ENCODE measurements around the gene CHCHD3.

CHCHD3 gene

GRCh38 chr7:132953468-132953867 lies 128.4 kb downstream of the CHCHD3 start:
- TF ChIP-seq ZNF202 (tag by site-specific recombination; IDR thresholded peaks at IDR 0.05; ENCODE audit: borderline replicate concordance) (no peak), SALL2 (tag by site-specific recombination; IDR thresholded peaks at IDR 0.05; ENCODE audit: borderline replicate concordance) (no peak)
- Histone ChIP-seq H3K27ac (ENCODE audit: extremely low read depth, low read depth, low read length) (no peak overlapping the region), H3K9me3 (ENCODE audit: control insufficient read depth, insufficient read depth, low read depth, low read length) (no peaks in the 10 kb centered on the region), H3K4me1 (ENCODE audit: control insufficient read depth, insufficient read depth, low read length) (no peaks in the 10 kb centered on the region), H3K36me3 (ENCODE audit: control insufficient read depth in 2 of 2, insufficient read depth in 1 of 2, low read length in 2 of 2) (peaks cover 0 to 3% of the 10 kb centered on the region in 2 experiments; a peak in 1 of 3 replicates), H3K4me3 (ENCODE audit: low read depth, low read length) (no peak overlapping the region)
- CTCF ChIA-PET: no interaction called here
- POLR2A ChIA-PET: no interaction called here

- CTCF ChIA-PET: no interaction called here
- Histone ChIP-seq H3K27ac (ENCODE audit: extremely low read depth, low read depth, low read length) (no peak overlapping the region), H3K4me1 (ENCODE audit: control insufficient read depth, insufficient read depth, low read length) (no peaks in the 10 kb centered on the region), H3K4me3 (ENCODE audit: low read depth, low read length) (no peak overlapping the region), H3K36me3 (ENCODE audit: control insufficient read depth in 2 of 2, insufficient read depth in 1 of 2, low read length in 2 of 2) (peaks cover 0 to 3% of the 10 kb centered on the region in 2 experiments; a peak in 1 of 3 replicates), H3K9me3 (ENCODE audit: control insufficient read depth, insufficient read depth, low read depth, low read length) (no peaks in the 10 kb centered on the region)
- POLR2A ChIA-PET: no interaction called here
- TF ChIP-seq ZNF335 (tag by site-specific recombination; conservative IDR thresholded peaks at IDR 0.05): no peak
- no peak for TF ChIP-seq ZNF148 (tag by site-specific recombination; IDR thresholded peaks at IDR 0.05; ENCODE audit: borderline replicate concordance)
- no peak for TF ChIP-seq INSM2 (tag by site-specific recombination; IDR thresholded peaks at IDR 0.05)
- TF ChIP-seq ZNF843 (tag by site-specific recombination; IDR thresholded peaks at IDR 0.05): no peak
- TF ChIP-seq ZNF202 (tag by site-specific recombination; IDR thresholded peaks at IDR 0.05; ENCODE audit: borderline replicate concordance): no peak
- TF ChIP-seq ZBTB7A (tag by site-specific recombination; IDR thresholded peaks at IDR 0.05; ENCODE audit: low read depth): no peak
- TF ChIP-seq ATF2 (tag by site-specific recombination; IDR thresholded peaks at IDR 0.05; ENCODE audit: low read depth): no peak
- TF ChIP-seq SP7 (tag by site-specific recombination; IDR thresholded peaks at IDR 0.05): no peak
Measured at GRCh38 chr7:132950725-132951124, 131.2 kb downstream of the CHCHD3 start.

GRCh38 chr7:132947011-132947410 lies 134.9 kb downstream of the CHCHD3 start:
- Histone ChIP-seq H3K4me1 (ENCODE audit: control insufficient read depth, insufficient read depth, low read length) (no peaks in the 10 kb centered on the region), H3K9me3 (ENCODE audit: control insufficient read depth, insufficient read depth, low read depth, low read length) (no peaks in the 10 kb centered on the region), H3K4me3 (ENCODE audit: low read depth, low read length) (no peak overlapping the region), H3K36me3 (ENCODE audit: control insufficient read depth in 2 of 2, insufficient read depth in 1 of 2, low read length in 2 of 2) (peaks cover 0 to 3% of the 10 kb centered on the region in 2 experiments; a peak in 1 of 3 replicates), H3K27ac (ENCODE audit: extremely low read depth, low read depth, low read length) (no peak overlapping the region)
- ChIA-PET POLR2A (no interaction called here), CTCF (interaction anchor here (0.5 kb wide), 1 partner anchor 33 kb away, joined by 6 read pairs; no protein-coding TSS in a partner anchor)
- no peak for TF ChIP-seq MZF1 (tag by site-specific recombination; IDR thresholded peaks at IDR 0.05; ENCODE audit: borderline replicate concordance)
- TF ChIP-seq ZNF639 (tag by site-specific recombination; IDR thresholded peaks at IDR 0.05): no peak
- TF ChIP-seq ZNF473 (tag by site-specific recombination; IDR thresholded peaks at IDR 0.05): no peak
- TF ChIP-seq ZNF426 (tag by site-specific recombination; IDR thresholded peaks at IDR 0.05): no peak
